ENCODE results near the gene RAP1GAP. TPM values are rescaled to one million over a fixed set of nuclear protein-coding genes. Genes with fewer than 3 reads are reported as not detected.
"Not testable (repeated sequence)": the region's sequence is repeated elsewhere in the genome, so short reads cannot be mapped to it uniquely, and the experiment has no call there.

Gene RAP1GAP
- total RNA-seq, 2 donors from 2014 or later, result 8.0 to 8.2 TPM

DNA sequence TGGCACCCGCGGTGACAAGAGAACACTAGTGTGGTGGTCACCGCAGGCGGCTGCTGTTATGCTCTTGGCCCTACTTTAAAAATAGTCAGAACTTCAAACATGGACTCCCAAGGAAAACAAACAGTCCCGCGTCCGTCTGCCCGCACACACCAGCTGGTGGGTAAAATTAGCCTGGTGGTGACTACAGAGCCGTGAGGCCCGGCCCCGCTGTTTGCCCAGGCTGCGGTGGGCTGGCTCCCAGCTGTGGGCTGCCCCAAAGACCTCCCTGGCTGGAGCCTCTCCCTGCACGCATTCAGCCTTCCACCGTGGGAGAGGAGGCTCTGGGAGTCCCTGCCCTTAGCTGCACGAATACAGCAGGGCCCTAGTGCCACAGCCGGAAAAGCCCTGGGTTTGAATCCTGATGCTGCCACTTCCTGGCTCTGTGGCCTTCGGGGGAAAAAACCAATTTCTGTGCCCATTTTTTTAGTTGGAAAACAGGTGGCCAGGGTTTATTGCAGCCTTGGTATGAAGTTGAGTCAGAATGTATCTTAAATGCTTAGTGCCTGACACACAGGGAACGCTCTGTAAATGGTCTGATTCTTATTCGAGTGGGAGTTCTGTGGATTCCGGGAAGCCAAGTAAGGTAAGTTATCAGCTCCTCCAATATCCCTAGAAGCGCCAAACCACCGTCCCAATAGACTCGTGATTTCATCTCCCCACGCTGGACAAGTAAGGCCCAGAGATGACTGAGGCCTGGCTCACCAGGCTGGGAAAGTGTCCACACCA lies 101.7 kb downstream of the RAP1GAP start:
- no peak overlapping the region for H3K4me3 Mint-ChIP-seq
- no peaks in the 10 kb centered on the region for H3K27me3 Mint-ChIP-seq (ENCODE audit: insufficient read depth)
- peaks cover 14% of the 10 kb centered on the region for H3K36me3 Mint-ChIP-seq (ENCODE audit: low read depth)
- H3K4me1 ChIP-seq (ENCODE audit: control insufficient read depth, insufficient read depth, low read length), result no peaks in the 10 kb centered on the region
- no peak for TF ChIP-seq CTCF (conservative IDR thresholded peaks at IDR 0.05)
- H3K9me3 Mint-ChIP-seq, result no peaks in the 10 kb centered on the region
- H3K27ac ChIP-seq (ENCODE audit: low read depth, low read length), result no peak overlapping the region
- no peaks in the 10 kb centered on the region for H3K4me1 Mint-ChIP-seq
- no peaks in the 10 kb centered on the region for H3K9me3 ChIP-seq (ENCODE audit: control insufficient read depth, low read length)
- 93 to 94% methylated on average over 21 to 24 of the region's 24 CpGs for WGBS, 2 experiments (ENCODE audit: insufficient coverage in 1 of 2, insufficient read length in 1 of 2)
- H3K27ac Mint-ChIP-seq, result peak overlapping the region; percentile 21
- no peak overlapping the region for H3K9ac ChIP-seq (ENCODE audit: extremely low read depth, low read length, poor library complexity, severe bottlenecking)
- H3K36me3 ChIP-seq (ENCODE audit: control insufficient read depth, insufficient read depth, low read length), result no peaks in the 10 kb centered on the region
- H3K4me3 ChIP-seq (ENCODE audit: low read length), result no peak overlapping the region
- no peaks in the 10 kb centered on the region for H3K27me3 ChIP-seq (ENCODE audit: control insufficient read depth, insufficient read depth, low read length, poor library complexity, severe bottlenecking)
- no peak for DNase-seq

DNA sequence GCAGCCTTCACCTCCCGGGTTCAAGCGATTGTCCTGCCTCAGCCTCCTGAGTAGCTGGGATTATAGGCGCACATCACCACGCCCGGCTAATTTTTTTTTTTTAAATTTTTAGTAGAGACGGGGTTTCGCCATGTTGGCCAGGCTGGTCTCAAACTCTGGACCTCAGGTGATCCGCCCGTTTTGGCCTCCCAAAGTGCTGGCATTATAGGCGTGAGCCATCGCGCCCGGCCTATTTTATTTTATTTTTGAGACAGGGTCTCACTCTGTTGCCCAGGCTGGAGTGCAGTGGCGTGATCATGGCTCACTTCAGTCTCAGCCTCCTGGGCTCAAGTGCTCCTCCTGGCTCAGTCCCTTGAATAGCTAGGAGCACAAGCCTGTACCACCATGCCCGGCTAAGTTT lies 102.8 kb downstream of the RAP1GAP start:
- not testable (repeated sequence) for H3K4me3 Mint-ChIP-seq; H3K27ac ChIP-seq (ENCODE audit: low read depth, low read length); H3K27me3 Mint-ChIP-seq (ENCODE audit: insufficient read depth); H3K9ac ChIP-seq (ENCODE audit: extremely low read depth, low read length, poor library complexity, severe bottlenecking); H3K9me3 ChIP-seq (ENCODE audit: control insufficient read depth, low read length); H3K4me1 ChIP-seq (ENCODE audit: control insufficient read depth, insufficient read depth, low read length); H3K27me3 ChIP-seq (ENCODE audit: control insufficient read depth, insufficient read depth, low read length, poor library complexity, severe bottlenecking); H3K27ac Mint-ChIP-seq; DNase-seq; H3K36me3 ChIP-seq (ENCODE audit: control insufficient read depth, insufficient read depth, low read length); H3K4me1 Mint-ChIP-seq; H3K36me3 Mint-ChIP-seq (ENCODE audit: low read depth); H3K4me3 ChIP-seq (ENCODE audit: low read length); H3K9me3 Mint-ChIP-seq
- WGBS, 2 experiments (ENCODE audit: insufficient coverage in 1 of 2, insufficient read length in 1 of 2), result 88 to 92% methylated on average over 7 to 15 of the region's 15 CpGs

DNA sequence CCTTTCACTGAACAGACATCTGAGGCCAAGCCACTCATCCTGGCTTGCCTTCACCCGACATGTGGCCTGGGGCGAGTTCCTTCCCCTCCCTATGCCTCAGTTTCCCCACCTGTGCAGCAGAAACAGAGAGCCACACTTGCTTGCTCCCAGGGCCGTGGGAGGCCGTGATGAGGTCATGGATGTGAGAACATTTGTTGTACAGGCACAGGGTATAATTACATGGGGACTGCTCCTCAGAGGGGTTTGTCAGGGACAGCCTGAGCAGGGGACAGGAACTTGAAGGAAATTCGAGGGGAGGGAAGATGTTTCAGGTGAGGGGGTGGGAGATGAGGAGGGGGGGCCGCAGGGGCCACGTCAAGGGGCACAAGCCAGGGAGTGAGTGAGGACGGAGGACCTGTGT lies 103.9 kb downstream of the RAP1GAP start:
- H3K36me3 ChIP-seq (ENCODE audit: control insufficient read depth, insufficient read depth, low read length), result no peaks in the 10 kb centered on the region
- H3K27me3 ChIP-seq (ENCODE audit: control insufficient read depth, insufficient read depth, low read length, poor library complexity, severe bottlenecking), result no peaks in the 10 kb centered on the region
- no peak overlapping the region for H3K27ac ChIP-seq (ENCODE audit: low read depth, low read length)
- WGBS, 2 experiments (ENCODE audit: insufficient coverage in 1 of 2, insufficient read length in 1 of 2), result 86 to 91% methylated on average over 4 to 6 of the region's 8 CpGs
- H3K4me1 Mint-ChIP-seq, result peaks cover 3% of the 10 kb centered on the region
- no peaks in the 10 kb centered on the region for H3K4me1 ChIP-seq (ENCODE audit: control insufficient read depth, insufficient read depth, low read length)
- H3K9me3 Mint-ChIP-seq, result no peaks in the 10 kb centered on the region
- no peak for TF ChIP-seq CTCF (conservative IDR thresholded peaks at IDR 0.05)
- H3K36me3 Mint-ChIP-seq (ENCODE audit: low read depth), result peaks cover 9% of the 10 kb centered on the region
- no peak overlapping the region for H3K9ac ChIP-seq (ENCODE audit: extremely low read depth, low read length, poor library complexity, severe bottlenecking)
- no peaks in the 10 kb centered on the region for H3K9me3 ChIP-seq (ENCODE audit: control insufficient read depth, low read length)
- no peak for DNase-seq
- H3K27me3 Mint-ChIP-seq (ENCODE audit: insufficient read depth), result no peaks in the 10 kb centered on the region
- H3K4me3 ChIP-seq (ENCODE audit: low read length), result no peak overlapping the region
- no peak overlapping the region for H3K27ac Mint-ChIP-seq
- H3K4me3 Mint-ChIP-seq, result no peak overlapping the region
